HUDEP-2 (cell line): ENCODE data around the gene DCT.
A peak's percentile ranks its signal among the peaks of the same experiment; 100 is the strongest.
"Not testable (repeated sequence)": the region's sequence is repeated elsewhere in the genome, so short reads cannot be mapped to it uniquely, and the experiment has no call there.

Source experiments
- DNase-seq, 76 experiments: peaks; one replicate each; lab custom pipeline; 2025; ENCODE audit not compliant: unreplicated experiment in 76 of 76; lab: John Stamatoyannopoulos, UW

Gene DCT

GRCh38 chr13:94479616-94480015 is at the start of gene DCT:
Gene DCT, minus strand, starts transcription at chr13:94479682. Its CDS starts 427 bp downstream, at chr13:94479255.
- DNase-seq = no peak

- not testable (repeated sequence) for DNase-seq
Observed at GRCh38 chr13:94526956-94527355, 47.5 kb upstream of the DCT start.

- DNase-seq = no peak
Observed at GRCh38 chr13:94525781-94526180, 46.3 kb upstream of the DCT start.

GRCh38 chr13:94524407-94524806 is 44.9 kb upstream of the DCT start:
- no peak for DNase-seq

GRCh38 chr13:94520001-94520400 is 40.5 kb upstream of the DCT start:
- no peak for DNase-seq

GRCh38 chr13:94516456-94516855 is 37.0 kb upstream of the DCT start:
- no peak for DNase-seq

DNA sequence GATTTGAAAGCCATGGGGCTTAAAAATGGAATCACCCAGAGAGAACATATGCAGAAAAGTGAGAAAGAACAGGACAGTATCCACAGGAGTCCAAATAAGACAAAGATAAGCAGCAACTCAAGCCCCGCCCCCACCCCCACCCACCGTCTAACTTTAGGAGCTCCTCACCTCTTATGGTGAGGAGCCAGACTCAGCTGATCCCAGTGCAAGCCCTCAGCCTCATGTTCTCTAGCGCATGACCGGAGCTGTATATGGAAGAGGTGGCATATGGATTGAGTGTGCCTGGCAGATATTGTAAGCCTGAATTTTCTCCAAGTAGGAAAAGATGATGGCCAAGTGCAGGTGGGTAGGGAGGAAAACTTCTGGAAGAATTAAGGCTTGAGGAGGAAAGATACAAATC is 36.4 kb upstream of the DCT start:
- DNase-seq = no peak

- no peak for DNase-seq
Observed at GRCh38 chr13:94515374-94515773, 35.9 kb upstream of the DCT start.

GRCh38 chr13:94513026-94513425 is 33.5 kb upstream of the DCT start:
- no peak for DNase-seq

GRCh38 chr13:94505730-94506129 is 26.2 kb upstream of the DCT start:
- DNase-seq = no peak

GRCh38 chr13:94503851-94504250 is 24.4 kb upstream of the DCT start:
- DNase-seq = no peak

DNA sequence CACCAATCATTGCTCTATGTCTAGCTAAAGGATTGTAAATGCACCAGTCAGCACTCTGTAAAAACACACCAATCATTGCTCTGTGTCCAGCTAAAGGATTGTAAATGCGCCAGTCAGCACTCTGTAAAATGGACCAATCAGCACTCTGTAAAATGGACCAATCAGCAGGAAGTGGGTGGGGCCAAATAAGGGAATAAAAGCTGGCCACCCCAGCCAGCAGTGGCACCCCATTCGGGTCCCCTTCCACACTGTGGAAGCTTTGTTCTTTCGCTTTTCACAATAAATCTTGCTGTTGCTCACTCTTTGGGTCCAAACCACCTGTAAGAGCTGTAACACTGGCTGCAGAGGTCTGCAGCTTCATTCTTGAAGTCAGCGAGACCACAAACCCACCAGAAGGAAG is 19.3 kb upstream of the DCT start:
- DNase-seq = not testable (repeated sequence)

GRCh38 chr13:94495806-94496205 is 16.3 kb upstream of the DCT start:
- DNase-seq = no peak

DNA sequence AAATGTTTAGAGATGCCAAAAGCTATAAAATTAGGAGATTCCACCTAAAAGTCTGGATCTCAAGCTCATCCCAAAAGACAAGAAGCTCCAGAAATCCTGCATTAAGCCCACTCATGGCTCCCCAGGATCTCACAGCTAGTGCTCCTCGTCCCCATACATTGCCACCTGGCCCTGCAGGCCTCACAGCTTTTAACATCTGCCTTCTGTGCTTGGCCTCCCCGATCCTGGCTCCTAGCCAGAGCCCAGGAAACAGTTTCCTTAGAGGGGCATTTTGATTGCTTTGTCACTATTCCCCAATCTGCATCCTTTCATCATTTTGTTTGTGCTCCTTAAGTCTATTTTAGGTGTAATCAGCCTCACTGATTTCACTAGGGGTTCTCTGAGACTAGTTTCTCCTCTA is 14.5 kb upstream of the DCT start:
- no peak for DNase-seq

DNA sequence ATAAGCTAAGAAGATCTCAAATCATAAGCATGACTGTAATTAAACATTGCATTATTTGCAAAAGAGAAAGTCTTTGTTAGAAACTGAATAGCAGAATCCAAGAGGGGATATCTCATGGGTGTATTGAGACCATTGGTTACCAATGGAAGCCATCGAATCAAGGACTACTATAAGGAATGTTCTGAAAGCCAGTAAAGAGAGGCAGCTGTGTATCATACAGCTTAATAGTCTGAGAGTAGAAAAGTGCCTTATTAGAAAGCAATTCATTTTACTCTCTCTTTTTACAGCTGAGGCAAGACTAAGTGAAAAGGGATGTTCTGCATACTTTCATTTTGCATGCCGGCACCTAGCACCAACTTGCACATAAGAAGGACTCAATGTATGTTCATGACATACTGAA is 7.6 kb upstream of the DCT start:
- no peak for DNase-seq

DNA sequence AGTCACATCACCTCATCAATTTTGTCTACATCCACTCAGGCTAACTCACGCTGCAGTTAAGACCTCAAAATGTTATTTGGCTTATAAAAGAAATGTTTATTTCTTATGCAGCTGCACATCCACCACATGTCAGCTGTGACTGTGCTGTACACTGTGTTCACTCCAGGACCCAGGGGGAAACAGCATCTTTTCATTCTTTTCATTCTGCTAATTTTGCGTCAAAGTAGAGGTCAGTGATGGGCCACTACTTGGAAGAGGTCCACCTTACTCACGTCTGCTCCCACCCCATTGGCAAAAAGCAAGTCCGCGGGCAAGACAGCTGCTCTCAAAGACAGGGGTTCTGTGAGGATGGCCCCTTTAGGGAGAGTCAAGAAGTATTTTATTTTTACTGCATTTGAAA is 4.5 kb upstream of the DCT start:
- no peak for DNase-seq

GRCh38 chr13:94481941-94482340 is 2.5 kb upstream of the DCT start:
- peak in 1 of 76 experiments; percentile 15 for DNase-seq

GRCh38 chr13:94480672-94481145 is 1.2 kb upstream of the DCT start:
- DNase-seq = no peak

- DNase-seq = no peak
Observed at GRCh38 chr13:94478913-94479312, 569 bp downstream of the DCT start.

GRCh38 chr13:94470126-94470525 is 9.4 kb downstream of the DCT start:
- DNase-seq = no peak

- peak in 38 of 76 experiments; percentile 1 to 79 (median 36) for DNase-seq
Observed at GRCh38 chr13:94464771-94465170, 14.7 kb downstream of the DCT start.

GRCh38 chr13:94462670-94463069 is 16.8 kb downstream of the DCT start:
- DNase-seq = no peak

DNA sequence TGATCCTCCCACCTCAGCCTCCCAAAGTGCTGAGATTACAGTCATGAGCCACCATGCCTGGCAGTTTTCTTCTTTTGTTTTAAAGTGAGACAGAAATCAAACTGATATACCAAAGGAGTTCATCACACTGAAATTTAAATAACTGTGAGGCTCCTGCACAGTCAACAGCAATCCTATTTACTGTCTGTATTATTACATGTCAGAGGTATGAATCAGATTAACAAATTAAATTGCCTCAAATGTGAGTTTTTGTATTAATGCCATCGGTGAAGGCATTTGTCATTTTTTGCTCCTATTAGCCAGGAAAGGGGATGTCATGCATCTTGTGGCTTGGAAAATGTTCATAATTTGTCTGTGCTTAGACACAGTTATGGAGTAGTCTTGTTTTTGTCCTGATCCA is 20.4 kb downstream of the DCT start:
- DNase-seq = no peak
